MM.1S (cell line): ENCODE measurements around the gene PDE6G.

Experiments
- EZH2phosphoT487 ChIP-seq: fragments of 300-600 bp; sonication (generic); IDR thresholded peaks from 2 replicates; pipeline ENCODE4 v1.6.1; 2018; ENCODE audit warnings: antibody characterized with exemption, low read length
- TF ChIP-seq, protein P1 (sequence below): fragments of 300-600 bp; sonication (generic); IDR thresholded peaks from 2 replicates; pipeline ENCODE4 v1.5.1; 2016; ENCODE audit warnings: antibody characterized with exemption, low read length, mixed read lengths

DNA sequence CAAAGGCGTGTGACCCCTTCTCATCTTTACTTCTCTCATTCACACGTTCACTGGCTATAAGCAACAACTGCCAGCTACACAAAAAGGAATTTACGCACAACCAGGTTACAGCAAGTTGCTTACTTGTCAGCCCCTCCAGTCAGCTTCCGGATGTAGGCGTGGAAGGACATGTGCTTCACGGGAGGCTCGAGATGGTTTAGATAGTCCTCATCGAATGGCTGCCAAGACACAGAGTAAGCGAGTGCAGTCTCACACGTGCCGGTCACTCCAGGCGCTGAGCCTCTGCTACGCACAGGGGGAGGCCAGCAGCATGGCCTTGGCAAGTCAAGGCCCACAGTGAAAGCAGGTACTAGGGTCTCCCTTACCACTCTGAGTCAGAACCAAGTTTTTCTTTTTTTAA, 47.7 kb downstream of the PDE6G start:
- no peak for TF ChIP-seq EZH2phosphoT487
- TF ChIP-seq, protein P1, sequence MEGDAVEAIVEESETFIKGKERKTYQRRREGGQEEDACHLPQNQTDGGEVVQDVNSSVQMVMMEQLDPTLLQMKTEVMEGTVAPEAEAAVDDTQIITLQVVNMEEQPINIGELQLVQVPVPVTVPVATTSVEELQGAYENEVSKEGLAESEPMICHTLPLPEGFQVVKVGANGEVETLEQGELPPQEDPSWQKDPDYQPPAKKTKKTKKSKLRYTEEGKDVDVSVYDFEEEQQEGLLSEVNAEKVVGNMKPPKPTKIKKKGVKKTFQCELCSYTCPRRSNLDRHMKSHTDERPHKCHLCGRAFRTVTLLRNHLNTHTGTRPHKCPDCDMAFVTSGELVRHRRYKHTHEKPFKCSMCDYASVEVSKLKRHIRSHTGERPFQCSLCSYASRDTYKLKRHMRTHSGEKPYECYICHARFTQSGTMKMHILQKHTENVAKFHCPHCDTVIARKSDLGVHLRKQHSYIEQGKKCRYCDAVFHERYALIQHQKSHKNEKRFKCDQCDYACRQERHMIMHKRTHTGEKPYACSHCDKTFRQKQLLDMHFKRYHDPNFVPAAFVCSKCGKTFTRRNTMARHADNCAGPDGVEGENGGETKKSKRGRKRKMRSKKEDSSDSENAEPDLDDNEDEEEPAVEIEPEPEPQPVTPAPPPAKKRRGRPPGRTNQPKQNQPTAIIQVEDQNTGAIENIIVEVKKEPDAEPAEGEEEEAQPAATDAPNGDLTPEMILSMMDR = no peak
